GM21737 (cell line): ENCODE results near the gene EPHA5.

ENCODE experiments used
- ATAC-seq: cut with Tn5 transposase; IDR thresholded peaks from one replicate; pipeline ENCODE4 v1.9.1; 2021; ENCODE audit warnings: mild to moderate bottlenecking, moderate library complexity; ENCODE audit not compliant: unreplicated experiment

Gene EPHA5

DNA sequence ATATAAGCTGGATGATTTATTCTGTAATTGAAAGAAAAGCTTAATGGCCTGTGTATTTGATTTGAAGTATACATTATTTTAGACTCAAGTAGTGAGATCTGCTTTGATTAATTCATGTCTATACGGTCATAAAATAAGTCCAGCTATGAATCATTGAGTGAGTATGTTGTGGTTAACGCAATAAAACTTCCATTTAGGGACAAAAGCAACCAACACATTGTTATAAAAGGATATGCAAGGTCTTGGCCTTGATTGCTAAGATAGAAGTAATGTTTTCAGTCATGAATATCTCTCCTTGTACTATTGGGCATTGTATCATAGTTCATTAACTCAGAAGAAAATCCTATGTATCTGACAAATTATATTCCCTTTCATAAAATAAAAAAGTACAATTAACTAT lies 162.1 kb downstream of the EPHA5 start:
- no peak for ATAC-seq

DNA sequence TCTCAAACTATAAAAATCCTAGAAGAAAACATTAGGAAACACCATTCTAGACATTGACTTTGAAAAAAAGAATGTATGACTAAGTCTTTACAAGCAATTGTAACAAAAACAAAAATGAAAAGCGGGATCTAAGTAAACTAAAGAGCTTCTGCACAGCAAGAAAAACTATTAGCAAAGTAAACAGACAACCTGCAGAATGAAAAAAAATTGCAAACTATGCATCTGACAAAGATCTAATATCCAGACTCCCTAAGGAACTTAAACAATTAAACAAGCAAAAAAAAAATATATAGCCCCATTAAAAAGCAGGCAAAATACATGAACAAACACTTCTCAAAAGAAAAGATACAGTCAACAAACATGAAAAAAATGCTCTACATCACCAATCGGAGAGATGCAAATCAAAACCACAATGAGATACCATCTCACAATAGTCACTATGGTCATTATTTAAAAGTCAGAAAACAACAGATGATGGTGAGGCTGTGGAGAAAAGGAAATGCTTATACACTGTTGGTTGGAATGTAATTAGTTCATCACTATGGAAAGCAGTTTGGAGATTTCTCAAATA lies 168.1 kb downstream of the EPHA5 start:
- no peak for ATAC-seq

DNA sequence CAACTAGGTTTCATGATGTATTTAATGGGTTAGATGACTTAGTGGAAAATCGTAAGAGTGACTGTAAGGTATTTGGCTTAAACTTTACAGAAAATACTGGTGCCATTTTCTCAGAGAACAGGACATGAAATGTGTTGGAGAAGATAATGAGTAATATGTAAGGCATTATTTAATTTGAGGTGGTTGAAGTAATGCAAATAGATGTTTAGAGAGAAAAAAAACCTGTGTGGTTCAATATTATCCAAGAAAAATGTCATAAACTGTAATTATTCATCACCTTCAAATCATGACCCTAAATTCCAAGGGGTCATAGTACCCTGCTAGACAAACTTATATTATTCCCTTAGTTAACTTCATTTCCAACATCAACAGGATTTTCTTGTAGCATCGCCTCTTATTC lies 171.7 kb downstream of the EPHA5 start:
- ATAC-seq: no peak

DNA sequence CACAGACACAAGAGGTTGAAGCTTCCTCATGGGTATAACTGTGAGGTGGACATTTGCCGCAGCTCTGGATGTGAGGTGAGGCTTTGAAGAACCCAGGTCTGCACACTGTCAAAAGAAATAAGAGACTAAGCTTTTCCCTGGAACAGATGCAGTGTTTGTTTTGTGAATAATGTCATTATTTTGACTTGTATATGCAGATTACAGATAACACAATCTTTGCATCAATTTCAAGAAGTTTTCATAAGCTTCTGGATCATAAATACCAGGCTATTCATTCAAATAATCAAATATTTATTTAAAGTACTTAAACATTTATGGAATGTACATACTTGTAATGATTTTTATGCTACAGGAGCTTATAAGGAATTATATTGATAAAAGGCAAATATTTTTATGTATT lies 174.8 kb downstream of the EPHA5 start:
- ATAC-seq: no peak

DNA sequence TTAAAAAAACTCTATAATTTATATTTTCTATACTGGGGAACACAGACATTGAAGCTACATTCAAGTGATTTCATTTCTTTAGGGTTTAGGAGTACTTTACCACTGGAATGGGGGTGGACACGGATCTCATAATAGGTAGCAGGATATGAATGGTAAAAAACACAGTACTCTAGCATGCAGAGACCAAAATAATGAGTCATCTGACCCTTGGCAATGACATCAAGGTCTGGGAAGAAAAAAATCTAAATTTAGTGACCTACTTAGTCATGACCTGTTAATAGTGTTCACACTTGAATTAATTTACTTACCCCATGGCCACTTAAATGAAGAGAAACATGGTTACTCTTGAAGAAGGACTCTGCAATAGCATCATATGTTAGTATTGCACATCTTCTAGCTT lies 187.9 kb downstream of the EPHA5 start:
- ATAC-seq: no peak

DNA sequence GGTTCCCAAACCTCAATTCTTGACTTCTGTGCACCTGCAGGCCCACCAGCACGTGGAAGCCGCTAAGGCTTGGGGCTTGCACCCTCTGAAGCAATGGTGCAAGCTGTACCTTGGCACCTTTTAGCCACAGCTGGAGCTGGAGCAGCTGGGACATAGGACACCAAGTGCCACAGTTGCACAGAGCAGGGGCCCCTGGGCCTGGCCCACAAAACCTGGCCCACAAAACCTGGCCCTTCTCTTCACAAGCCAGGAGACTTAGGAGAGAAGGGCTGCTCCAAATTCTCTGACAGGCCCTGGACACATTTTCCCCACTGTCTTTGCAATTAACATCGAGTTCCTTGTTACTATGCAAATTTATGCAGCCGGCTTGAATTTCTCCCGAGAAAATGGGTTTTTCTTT lies 197.8 kb downstream of the EPHA5 start:
- no peak for ATAC-seq

DNA sequence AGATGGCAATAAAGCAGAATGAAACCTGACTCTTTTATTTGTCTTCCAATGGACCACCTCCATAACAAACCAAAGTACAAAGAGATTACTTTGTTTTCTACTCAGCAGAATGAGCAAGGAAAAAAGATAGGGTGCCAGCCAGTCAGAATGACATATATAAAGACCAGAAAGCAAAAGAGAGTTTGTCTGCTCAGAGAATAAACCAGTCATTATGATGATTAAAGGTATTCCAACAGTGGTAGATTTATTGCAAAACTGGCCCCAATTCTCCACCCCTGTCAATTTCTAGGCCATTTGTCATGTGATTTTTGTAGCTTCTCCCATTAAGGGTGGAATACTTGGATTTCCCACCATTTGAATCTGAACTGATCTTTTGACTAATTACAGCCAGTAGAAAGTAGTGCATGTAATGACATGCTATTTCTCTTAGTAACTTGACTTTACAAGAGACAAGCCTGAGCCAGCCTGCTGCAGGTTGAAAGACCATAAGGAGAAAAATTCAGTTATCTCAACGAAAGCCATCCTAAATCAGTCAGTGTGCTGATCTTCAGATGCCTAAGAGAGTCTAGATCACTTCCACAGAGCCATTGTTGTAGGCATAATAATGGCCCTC lies 203.1 kb downstream of the EPHA5 start:
- ATAC-seq: no peak

DNA sequence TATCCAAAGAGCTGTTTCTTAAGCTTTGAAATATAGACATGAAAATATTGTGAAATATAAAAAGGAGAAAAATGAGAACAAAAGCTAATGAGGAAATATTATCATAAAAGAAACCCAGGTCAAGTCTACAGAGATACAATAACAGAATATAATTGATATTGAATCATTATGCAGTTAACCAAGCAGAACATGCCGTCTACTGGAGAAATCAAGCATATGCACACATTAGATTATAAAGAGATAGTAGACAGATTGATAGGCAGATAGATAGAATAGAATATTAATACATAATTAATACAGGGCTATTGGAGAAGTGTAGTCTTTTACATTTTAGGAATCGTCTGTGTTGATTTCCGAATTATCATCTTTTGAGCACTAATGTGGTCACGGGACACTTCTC lies 208.5 kb downstream of the EPHA5 start:
- ATAC-seq: no peak

DNA sequence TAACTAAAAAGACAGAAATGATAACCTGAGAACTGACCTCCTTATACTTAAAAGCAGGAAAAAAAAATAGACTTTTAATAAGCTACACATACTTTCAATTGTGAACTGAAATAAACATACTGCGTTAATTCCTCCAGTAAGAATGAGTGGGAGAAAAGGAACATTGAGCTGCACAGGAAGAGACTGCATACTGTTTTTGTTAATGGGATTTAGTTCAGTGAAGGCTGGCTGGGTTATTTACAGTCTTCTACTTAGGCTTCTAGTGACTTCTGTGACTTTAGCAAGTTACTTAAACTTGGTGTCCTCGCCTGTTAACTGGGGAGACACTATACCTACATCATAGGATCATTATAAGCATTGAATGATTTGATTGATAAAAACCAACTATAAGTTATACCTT lies 213.3 kb downstream of the EPHA5 start:
- no peak for ATAC-seq

DNA sequence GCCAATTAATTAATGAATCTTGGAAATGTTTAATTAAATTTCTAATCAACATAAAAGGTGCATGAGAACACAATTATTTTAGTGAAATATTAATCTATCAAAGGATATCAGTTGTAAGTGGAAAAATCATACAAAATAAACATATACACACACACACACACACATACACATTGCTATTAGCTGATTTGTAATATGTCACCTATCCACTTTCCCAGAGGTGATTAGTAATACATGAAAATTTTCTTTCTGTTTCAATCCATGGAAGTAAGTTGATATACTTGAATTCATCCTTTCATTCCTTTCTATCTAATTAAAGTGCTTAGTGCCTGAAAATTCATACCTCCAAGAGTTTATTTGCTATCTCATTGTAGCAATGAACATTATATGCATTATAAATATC lies 213.7 kb downstream of the EPHA5 start:
- no peak for ATAC-seq

DNA sequence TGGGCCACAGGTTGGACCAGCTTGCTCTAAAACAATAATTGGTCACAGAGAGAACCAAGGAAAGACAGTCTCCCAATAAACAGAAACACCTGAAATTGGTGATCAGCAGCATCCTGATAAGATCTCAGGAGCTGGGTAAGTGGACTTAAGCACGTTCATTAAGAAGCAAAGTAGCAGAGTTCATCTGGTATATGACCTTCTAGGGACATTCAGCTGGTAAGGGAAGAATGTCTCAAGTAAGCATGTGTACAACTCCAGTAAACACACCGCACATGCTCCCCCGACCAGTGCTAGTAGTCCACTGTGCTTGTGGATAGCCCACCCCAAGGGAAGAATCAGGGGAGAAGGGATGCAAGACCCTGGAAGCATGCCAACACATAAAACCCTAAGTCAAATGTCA lies 216.9 kb downstream of the EPHA5 start:
- ATAC-seq: no peak

DNA sequence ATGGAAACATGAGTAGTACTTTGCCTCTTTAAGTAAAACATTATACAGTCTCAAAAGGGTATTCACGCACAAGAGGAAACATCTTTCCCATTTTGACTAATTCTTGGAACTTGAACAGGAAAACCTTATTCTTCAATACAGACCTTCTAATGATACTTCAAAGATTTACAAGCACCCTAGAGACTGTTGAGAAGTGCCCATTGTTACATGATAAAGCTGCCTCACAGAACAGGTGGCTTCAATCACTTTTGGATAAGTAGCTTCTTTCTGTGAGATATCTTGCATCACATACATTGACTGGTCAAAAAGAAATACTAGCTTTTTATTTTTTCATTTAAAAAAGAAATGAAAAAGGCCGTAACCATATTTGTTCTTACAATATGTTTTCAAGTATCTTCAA lies 219.4 kb downstream of the EPHA5 start:
- ATAC-seq: no peak

DNA sequence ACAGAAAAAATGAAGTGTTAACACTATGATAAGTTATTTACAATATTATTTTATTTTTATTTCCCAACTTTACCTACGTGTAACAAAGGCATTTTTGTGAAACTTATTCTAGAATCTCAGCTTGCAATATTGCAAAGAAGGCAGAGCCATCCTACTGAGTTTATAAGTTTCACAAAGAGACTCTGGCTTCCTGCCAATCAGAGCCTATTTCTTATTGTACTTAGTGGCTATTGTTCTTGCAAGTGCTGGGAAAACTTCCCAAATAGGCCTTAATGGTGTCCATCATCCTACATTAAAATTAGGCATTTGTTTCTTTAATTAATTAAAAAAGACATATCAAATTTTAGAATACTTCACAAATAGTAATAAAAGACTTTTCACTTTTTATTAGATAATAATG lies 233.2 kb downstream of the EPHA5 start:
- ATAC-seq: no peak

DNA sequence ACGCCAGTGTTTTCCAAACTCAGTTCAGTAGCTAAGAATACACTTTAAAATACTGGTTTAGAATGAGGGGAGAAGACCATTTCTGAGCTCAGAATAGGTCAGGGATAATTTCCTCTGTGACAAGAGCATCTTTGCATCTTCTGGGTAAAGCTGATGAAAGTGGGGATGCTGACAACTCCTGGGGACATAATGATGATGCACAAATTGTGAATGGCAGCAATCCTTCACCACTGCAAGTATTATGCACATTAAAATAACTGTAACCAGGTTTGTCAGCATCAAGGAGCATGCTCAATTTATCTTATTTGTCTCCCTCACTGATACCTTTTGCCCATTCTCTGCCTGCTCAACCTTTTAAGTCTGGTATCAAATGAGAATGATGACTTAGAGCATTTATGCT lies 248.2 kb downstream of the EPHA5 start:
- ATAC-seq: no peak

DNA sequence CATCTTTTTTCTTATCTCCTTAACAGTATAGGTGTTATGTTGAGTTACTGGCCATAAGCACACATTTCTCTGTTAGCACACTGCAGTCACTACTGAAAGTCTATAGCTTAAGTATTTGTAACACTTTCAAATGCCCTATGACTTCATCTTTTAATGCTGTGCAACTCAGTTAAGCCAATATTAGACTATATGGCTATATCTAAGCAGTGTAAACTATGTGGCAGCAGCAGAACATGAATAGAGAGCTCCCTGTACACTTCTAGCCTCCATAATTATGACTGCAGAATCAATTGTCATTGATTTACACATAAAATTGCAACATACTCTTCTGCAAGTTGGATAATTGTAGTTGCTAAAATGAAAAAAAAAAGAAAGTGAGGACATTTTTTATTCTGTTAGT lies 250.3 kb downstream of the EPHA5 start:
- no peak for ATAC-seq

DNA sequence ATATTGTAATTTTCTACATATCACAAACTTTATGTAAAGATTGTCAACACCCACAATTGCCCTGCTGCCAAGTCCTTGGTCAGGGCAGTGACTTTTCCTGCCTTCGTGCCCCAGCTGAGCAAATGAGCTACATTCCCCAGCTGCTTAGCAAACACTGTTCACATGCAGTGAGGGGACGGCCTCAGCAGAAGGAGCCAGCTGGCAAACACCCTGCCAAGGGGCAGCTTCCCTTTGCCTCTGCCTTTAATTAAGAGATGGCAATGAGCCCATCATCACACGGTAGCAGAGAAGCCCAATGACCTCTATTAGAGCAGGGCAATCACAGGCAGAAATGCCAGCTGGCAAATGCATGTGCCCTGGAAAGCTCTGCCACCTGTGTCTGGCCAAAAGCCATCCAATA lies 253.4 kb downstream of the EPHA5 start:
- ATAC-seq: no peak

DNA sequence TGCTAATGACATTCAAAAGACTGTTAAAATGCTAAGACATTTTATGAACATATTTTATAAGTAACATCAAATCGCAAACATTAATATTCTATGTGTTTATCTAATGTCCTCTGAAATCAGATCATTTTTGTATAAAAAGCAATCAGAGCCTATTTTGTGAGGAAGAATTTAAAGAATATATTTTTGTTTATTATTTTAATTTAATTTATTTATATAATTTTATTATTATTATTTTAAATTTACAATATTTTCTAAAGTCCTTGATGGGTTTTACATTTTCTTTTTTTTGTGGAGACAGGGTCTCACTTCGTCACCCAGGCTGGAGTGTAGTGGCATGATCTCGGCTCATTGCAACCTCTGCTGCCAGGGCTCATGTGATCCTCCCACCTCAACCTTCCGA lies 262.8 kb downstream of the EPHA5 start:
- no peak for ATAC-seq

DNA sequence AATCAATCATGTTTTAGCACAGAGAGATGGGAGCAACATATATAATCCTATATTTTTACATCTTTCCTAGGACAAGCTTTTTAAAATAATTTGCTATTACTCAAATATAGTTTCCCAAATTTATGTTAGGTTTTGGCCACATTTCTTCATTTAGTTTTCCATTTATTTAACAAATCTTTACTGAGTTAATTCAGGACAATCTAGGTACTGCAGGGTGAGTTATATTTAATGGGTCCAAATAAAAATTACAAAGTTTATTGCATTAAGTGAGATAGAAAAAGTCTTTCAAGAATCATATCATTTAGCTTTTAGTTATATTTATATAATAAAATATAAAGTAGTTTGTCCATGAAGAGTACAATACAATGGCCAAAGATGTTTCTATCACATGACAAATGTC lies 269.2 kb downstream of the EPHA5 start:
- ATAC-seq: no peak

DNA sequence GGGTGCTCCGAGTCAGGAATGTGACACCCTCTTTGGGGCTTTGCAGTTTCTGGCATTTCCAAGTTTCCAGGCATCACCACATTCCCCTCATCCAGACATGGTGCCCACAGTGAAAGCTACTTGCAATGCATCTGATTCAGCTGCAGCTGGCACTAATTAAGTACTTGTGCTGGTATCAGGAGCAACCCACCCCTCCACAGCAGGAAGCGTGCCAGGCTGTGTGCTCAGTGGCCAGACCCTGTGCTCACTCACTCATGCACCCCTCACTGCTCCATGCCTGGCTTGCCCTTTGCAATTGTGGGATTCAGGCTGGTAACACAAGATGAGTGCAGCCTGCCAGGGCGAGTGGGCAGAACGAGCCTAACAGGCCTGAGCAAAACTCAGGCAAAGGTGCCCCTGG lies 271.2 kb downstream of the EPHA5 start:
- no peak for ATAC-seq

DNA sequence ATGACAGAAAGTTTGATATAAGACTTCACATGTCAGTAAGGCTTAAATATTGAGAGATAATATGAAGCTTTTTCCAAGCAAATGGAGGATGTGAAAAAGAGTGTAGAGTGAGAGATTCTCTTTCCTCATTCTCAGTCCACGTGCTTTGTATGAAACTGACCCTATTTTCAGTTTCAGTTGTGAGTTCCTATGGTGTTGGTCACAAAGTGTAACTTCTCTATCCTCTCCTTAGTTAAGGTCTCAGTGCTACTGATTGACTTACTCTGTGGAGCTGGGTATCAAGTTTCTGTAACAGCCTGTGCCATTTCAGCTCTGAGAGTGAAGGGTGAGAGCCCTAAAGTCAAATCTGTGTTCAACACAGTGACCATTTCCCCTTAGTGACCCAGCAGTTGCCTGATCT lies 277.2 kb downstream of the EPHA5 start:
- no peak for ATAC-seq

DNA sequence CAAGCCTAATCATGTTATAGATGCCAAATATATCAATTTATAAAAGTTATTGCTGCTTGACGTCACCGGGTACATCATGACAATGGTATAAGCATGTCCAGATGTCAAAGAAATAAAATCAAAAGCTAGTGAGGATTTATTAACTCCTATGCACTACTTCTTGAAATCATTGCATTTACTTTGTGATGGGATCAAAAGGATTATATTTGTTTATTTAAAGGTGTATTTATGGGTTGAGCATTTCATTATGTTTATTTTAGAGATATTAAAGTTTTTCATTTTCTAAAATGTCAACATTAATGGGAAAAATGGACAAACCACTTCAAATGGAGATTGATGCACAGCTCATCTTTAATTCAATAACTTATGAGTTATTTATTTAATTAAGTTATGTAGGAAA lies 277.8 kb downstream of the EPHA5 start:
- ATAC-seq: no peak

DNA sequence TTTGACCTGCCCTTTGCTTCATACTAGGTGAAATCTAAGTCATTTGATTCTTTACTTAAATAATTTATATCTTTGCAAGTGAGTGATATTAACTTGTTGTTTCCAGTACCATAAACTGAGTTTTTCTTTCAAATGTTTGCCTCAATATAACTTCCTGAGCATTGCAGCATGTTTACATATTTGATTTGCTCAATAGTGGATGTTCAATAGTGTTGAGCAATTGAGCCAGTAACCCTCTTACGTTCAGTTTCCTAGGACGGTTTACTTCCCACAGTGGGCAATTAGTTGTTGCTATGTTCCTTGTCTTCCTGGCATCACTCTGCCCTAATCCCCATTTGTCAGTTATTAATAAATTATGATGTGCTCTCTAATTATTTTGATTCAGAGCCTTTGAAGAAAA lies 278.5 kb downstream of the EPHA5 start:
- no peak for ATAC-seq

DNA sequence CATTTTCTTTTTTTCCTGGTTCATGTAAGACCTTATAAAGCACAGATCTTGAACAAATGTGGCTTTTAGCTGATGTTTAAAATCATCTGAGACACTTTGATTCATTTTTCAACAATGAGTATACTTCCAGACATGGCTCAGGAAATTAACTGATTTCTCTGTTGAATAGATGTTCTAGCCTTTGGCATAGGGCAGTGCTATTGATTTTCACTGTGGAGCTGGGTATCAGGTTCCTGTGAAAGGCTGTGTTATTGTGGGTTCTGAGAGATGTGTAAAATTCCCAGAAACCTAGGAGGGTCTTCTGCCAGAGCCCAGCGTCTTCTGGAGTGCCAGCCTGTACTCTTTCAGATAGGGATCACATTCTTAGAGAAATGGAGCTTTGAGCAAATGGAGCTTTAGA lies 278.9 kb downstream of the EPHA5 start:
- no peak for ATAC-seq
